Stimulated activated CD4-positive, alpha-beta T cell treated with anti-CD3 and anti-CD28 coated beads, TNF-alpha, amount 100 ng/mL, for 24 hours (primary cell): ENCODE data around the gene FBLIM1.

ENCODE experiments used
- DNase-seq, 3 experiments: peaks; one replicate each; pipeline ENCODE4 v3.0.0-alpha.2; 2020; ENCODE audit warnings: low read depth in 3 of 3

FBLIM1 gene

DNA sequence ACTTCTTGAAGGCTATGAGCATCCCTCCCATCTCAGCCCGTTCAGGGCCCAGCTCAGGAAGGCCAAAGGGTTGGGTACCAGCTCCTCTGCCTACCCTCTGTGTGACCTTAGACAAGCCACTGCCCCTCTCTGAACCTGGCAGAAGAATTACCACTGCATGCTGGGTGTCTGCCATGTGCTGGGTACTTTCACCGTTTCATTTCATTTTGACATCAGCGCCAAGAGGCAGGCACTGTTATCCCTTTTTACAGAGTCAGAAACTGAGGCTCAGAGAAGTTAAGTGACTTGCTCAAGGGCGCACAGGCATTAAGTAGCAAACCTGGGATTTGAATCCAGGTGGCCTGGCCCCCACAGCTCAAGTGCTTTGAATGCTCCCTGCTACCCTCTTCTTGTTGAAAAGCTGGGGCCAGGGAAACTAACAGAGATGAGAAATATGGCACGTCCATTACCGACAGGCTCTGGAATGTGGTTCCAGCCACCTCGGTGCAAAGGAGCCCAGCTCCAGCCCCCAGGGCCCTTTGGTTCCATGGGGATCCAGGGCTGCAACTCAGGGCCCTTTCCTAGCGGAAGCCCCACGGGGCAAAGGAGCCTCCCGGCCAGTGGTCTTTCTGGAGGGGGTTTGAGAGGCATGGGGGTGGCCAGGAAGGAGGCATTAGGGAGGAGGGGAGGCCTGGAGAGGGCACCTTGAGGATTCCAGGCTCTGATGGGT is 9.8 kb upstream of the FBLIM1 start:
- no peak for DNase-seq

DNA sequence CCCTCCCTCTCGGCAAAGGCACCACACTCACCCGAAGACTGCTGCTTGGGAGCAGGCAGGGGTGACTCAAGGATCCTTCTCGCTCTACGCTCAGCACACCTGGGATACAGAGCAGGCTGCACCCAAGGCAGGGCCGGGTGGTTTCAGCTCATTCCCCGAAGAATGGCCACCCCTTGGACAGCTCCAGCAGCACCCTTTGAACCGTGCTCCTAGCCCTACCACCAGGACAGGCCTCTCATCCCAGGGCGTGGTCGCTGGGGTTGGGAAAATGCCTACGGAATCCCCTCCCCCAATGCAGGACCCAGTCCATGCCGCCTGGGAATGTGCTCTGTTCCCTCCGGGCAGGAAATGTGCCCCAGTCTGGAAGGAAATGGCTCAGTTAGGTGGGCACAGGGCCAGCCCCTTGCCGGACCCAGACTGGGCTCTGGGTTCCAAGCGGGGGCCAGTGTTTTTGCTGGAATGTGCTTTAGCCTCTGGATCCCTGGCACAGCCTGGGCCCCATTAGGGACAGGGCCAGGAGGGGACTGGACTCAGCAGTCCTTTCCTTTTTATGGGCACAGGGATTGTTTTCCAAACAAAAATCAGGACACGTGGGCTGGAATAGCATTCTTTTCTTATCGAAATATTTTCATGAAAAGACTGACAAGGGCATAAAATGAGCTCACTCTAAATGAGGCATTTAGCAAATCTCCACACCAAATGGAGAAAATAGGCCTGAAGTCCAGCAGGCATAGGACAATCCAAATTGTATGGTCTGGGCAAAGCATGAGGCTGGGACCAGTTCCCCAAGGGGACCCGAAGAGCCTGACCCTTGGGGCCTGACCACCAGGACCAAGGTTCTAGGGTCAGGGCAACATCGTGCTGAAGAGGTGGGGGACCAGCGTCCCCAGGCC is 8.9 kb upstream of the FBLIM1 start:
- DNase-seq, result no peak

DNA sequence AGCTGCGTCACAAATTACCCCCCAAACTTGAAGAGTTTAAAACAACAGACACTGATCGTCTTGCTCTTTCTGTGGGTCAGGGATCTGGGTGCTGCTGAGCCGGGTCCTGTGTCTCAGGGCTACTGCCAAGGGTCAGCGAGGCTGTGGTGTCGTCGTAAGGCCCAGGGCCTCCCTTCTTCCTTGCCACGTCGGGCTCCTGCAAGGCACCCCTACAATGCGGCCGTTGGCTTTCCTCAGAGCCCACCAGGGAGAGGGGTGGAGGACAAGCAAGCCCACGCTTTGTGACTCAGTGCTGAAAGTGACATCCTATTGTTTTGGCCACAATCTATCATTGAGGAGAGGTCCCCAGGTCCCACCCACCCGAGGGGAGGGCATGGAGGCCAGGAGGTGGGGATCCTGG is 7.7 kb upstream of the FBLIM1 start:
- no peak for DNase-seq

DNA sequence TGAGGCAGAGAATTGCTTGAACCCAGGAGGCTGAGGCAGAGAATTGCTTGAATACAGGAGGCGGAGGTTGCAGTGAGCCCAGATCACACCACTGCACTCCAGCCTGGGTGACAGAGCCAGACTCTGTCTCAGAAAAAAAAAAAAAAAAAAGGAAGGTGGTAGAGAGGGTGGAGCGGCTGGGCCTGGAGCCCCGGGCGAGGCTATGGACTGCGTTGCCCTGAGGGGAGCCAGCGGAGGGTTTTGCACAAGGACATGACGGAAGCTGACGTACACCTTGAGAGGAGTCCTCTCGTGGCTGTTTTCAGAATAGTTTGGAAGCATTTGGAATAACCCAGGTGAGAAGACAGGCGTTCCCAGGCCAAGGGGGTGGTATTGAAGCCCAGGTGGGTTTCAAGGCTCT is 6.9 kb upstream of the FBLIM1 start:
- no peak for DNase-seq

DNA sequence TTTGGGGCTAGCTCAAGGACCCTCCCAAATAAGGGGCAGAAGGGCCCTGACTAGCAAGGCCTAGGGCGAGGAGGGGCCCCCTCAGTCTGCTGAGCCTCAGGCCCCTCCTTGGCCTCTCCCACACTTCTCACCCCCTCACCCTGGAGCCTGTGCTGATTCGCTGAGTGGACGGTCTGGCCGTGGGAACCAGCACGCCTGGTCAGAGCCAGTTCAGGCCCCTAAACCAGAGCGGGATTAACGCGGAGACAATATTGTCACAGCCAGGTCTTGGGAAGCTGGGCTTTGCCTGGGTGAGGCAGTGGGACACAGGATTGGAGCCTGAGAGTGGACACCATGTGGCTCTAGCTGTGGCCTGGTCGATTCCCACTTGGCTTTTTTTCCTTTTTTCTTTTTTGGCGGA is 4.8 kb upstream of the FBLIM1 start:
- DNase-seq, result no peak

DNA sequence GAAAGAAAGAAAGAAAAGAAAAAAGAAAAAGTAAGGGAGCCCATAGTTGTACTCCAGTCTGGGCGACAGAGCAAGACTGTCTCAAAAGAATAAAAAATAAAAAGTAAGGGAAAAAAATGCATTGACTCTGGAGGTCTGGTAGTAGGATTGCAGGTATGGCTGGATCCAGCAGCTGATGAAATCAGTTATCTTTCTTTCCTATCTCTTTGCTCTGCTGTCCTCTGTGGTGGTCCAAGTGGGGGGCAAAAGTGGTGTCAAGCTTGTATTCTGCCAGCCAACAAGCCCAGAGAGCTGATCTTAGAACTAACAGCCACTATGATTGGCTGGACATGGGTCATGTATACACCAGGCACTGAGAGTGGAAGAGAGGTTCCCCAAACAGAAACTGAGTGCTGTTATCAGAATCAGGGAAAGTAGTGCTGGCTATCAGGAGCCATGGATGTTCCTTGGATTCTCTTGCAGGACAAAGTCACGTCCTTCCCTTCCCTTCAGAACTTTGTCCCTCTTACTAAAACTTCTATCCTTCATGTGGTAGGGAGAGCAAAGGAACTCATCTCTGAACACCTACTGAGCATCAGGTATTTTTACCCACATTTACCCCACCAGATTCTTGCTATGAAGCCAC is 3.5 kb upstream of the FBLIM1 start:
- no peak for DNase-seq

DNA sequence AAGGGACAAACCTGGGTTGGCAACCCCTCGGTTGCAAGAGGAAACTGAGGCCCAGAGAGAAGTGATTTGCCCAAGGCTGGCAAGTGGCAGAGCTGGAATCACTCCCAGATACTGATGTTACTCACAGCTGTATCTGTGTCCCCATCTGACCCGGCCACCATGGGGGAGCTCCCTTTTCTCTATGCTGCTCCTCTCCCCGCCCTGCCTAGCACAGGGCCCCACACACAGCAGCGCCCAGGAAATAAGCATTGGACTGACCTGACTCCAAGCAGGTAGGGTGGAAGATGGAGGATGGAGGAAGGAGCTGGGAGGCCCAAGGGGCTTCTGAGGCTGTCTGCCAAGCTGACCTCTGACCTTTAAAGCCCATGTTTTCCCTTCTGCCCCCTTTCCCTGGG is 3.0 kb upstream of the FBLIM1 start:
- no peak for DNase-seq

DNA sequence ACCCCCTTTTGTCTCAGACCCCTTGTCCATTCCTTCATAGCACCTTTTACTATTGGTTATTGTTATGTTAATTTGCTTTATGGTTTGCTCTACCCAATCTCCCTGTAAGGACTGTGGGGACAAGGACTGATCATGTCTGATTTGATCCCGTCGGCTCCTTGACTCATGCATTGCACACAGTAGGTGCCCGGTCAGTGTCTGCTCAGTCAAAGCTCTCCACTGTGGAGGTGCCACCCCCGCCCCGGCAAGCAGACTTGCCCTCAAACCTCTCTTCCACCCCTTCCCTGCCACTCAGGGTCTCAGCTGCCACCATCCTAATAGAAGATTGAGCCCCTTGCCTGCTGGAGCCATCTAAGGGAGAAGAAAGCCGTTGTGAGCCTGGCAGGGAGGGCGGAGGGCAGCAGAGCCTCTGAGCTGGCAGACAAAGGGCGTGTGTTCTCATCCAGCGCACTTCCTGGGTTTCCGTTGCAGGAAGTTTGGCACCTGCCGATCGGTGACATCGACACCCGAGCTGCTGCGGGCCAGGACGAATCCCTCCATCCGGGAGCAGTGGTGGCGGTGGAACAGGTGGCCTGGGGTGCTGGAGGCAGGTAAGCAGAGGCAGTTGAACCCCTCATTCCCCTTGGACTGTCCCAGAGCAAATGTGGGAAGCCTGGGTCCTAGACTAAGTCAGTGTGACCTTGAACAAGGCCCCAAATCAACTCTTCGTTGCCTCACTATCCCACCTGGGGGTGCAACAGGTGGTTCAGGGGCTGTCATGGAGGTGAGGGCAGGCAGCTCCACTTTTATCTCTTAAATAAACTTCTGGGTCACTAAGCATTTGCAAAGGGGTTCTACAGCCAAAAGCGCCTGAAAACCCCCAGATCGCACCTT is 2.2 kb upstream of the FBLIM1 start:
- DNase-seq, result no peak

DNA sequence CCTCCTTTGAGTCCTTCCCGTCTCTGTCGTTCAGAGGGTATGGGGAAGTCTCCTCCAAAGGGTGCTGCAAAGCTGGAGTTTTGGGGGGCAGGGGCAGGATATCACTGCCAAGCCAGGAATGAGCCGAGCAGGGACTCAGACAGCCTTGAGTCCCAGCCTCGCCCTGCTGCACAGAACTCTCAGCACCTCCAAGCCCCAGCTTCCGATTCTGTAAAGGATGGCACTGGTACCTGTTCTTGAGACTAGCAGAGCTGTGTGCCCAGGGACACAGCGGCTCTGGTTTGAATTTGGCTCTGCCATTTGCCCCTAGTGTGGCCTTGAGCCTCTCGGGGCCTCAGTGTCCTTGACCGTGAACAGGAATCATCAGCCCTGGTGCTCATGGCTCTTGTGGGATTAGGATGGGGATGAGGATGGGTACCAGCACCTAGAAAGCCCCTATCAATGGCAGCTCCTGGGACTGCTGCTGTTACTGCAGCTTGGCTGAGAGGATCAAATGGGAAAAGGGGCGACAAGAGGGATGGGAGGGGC is 1.5 kb upstream of the FBLIM1 start:
- DNase-seq, result no peak

DNA sequence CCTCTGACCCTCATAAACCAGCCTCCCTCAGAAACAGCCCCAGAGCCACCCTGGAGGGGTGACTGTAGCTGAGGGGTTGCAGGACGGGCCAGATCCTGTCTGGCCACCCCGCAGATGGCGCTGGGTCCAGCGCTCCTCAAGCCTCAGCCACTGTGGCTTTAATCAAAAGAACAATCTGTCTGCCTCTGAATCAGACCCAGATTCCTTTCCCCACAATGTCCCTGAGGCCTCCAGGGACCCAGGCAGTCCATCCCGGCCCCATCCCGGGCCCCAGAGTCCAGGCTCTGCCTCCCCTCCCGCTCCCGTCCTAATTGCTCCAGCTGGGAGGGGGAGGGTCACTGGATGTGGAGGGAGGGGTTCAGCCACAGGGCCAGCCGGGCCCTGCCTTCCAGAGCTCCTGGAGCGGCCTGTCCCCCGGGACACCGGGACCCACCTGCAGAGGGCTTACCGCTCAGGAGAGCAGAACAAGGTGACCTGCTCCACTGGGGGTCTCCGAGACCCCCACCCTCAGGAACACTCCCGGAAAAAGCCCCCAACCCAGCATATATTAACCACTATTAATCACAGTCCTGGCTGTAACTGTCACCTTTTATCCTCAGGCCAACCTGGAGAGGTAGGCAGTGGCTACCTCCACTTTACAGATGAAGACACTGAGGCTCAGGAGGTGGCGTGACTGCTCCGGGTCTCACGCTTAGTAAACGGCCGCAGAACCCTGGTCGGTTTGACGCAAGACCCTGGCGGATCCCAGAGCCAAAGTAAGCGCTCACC is 836 bp upstream of the FBLIM1 start:
- no peak for DNase-seq

DNA sequence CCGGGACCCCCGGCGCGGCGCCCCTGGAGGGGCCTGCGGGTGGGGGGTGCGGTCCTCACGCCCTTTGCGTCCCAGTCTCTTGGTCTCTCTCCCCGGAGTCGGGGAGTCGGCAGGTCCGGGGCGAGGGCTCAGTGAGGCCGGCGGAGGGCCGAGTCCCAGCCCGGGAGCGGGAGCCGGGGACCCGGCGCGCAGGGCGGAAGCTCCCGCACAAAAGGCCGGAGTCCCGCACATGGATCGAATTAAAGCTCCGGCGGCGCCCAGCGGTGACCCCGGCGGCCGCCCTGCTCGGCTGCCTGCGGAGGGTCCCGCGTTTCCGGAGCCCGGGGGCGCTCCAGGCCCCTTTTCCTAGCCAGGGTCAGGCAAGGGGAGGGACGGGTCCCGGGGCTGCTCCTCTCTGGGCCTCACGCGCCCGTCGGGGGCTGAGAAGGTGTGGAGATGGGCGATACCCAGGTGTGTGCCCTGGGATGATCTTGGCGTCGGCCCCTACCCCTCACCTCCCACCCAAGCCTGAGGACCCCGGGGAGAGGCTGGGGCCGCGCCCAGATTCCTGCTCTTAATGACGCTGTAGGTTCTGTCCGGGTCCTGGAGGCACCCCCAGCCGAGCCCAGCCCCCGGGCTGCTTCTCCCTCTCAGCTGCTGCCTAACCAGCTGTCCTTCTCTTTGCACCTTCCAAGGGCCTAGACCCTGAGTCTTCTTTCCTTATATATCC is 512 bp downstream of the FBLIM1 start:
- DNase-seq, result no peak

DNA sequence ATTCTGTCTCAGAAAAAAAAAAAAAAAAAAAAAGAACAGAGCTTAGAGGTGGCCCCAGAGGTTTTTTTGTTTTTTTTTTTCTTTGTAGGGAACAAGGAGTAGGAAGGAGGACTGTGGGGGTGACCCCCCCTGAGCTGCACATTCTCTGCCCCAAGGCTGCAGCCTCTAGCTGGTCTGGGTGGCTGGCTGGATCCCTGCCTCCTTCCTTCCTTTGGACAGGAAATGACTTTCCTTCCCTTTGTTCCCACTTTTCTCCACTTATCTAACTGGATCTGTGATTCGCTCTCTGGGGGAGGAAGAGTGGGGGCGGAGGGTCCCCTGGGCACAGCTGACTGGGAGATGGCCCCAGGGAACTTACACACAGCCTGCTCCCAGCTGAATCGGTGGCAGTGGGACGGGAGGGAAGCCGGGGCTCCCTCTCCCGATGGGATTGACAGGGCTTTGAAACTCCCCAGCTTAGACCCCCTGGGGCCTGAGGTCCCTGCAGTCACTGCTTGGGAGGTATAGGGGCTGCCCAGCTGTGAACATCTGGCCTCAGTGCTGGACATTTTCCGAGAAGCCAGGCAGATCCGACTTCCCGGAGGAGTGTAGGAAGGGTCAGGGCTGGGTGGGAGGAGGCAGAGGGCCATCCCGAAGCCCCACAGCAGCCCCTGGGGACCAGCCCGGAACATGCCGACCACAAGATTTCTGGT is 2.1 kb downstream of the FBLIM1 start:
- no peak for DNase-seq

DNA sequence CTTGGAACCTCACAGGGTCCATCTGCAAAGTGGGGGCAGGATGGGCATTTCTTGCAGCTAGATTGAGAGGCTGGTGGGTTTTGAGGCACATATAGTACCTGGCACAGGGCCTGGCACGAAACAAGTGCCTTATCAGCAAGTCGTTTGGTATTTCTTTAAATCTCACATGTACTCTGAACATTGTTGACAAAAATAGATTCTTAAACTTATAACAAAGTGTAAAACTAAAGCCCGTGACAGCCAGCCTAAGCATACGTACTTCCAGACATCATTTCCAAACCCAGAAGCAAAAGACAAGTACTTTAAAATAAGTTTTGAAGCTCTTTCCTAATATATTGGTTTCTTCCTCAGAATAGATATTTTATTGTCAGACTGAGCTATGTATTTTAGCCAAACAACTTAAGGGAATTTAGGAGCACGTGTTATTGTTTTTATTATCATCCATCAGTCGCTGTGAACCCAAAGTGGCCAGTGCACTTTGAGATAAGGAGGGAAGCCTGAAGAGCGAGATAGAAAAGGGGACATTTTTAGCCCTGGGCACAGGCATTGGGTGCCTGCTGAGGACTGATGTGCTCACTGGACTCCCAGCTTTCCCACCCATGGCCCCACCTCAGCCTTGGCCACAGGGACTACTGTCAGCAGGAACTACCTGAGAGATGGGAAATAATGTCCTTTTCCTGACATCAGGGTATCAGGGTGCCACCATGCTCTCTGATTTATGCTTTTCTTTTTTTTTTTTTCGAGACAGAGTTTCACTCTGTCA is 3.0 kb downstream of the FBLIM1 start:
- DNase-seq, result no peak

DNA sequence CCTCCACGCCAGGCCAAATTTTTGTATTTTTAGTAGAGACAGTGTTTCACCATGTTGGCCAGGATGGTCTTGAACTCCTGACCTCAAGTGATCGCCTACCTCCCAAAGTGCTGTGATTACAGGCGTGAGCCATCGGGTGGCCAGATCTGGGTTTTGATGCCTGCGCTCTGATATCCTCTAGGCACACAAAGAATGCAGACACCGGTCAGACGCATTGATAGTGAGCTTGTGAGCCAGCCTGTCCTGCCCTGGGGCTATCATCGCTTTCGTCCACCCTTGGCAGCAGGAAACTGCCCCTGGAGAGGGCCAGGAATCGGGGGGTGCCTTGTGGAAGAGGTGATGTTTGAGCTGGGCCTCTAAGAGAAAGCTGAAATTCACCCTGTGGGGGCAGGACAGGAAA is 4.0 kb downstream of the FBLIM1 start:
- DNase-seq, result no peak

DNA sequence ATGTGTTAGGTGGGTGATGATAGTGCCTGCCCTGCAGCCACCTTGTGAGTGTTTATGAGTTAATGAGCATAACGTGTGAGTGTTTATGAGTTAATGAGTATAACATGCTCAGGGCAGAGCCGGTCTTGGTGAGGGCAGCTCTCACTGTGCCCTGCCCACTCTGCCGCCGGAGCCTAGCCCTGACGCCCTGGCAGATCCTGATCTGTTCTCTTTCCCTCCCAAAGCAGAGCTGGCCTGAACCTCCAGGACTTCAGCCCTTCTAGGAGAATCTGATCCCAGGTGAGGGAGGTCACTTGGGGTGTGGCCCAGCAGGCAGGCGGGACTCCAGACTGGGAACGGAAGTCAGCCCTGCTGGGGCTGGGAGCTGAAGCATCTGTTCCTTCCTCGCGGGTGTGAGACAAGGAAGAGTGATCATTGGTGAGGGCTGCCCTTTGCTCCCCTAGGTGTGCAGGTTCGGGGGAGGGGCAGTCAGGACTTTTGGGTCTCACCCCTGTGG is 5.7 kb downstream of the FBLIM1 start:
- no peak for DNase-seq

DNA sequence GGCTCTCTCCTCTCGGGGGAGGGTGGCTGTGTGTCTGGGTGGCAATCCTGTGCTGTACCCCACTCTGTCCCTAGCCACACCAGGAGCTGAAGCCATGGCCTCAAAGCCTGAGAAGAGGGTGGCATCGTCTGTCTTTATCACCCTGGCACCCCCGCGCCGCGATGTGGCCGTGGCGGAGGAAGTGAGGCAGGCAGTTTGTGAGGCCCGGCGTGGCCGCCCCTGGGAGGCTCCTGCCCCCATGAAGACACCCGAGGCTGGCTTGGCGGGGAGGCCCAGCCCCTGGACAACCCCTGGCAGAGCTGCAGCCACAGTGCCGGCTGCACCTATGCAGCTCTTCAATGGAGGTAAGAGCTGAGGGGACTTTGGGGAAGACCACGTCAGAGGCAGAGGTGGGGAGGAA is 6.3 kb downstream of the FBLIM1 start:
- DNase-seq, result no peak

DNA sequence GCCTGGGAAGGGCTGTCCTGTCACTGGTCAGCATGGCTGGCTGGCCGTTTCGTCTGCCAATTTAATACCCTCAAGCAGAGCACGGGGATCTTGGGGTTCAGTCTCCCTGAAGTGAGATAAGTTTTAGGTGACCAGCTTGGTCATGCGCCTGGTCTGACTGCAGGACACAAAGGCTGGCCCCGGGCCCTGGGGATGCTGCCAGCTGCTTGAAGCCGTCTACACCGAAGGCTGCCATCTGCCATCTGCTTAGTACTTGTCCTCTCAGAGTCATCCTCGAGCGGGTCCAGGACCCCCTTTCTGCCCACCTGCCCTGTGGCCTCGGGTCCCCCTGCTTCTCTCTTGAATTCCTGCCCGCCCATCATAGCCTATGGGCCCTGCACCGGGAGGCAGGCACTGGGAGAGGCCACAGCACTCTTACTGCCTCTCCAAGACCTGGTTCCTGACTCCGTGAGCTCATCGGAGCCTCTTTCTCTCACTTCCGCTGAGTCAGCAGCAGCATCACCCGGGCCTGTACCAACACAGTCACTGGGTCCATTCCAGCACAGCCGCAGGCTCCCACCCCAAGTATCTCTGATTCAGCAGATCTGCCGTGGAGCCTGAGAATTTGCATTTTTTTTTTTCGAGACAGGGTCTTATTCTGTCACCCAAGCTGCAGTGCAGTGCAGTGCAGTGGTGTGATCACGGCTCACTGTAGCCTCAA is 7.0 kb downstream of the FBLIM1 start:
- DNase-seq, result no peak

DNA sequence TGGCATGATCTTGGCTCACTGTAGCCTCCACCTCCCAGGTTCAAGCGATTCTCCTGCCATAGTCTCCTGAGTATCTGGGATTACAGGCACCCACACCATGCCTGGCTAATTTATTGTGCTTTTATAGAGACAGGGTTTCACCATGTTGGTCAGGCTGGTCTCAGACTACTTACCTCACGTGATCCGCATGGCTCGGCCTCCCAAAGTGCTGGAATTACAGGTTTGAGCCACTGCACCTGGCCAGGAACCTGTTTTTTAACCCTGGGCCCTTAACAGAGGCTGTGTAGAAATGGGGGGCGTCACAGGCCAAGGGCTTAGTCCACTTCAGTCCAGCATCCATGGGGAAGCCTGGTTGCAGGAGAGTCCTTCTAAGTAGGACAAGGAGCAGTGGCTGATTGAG is 9.3 kb downstream of the FBLIM1 start:
- DNase-seq, result no peak
